Fibroblast of gingiva (primary cell): Measurements from ENCODE around the gene DHX57.
"Not testable (repeated sequence)": the region's sequence is repeated elsewhere in the genome, so short reads cannot be mapped to it uniquely, and the experiment has no call there.

Experiments
- DNase-seq: peaks from one replicate; pipeline ENCODE4 v3.0.0-alpha.2; 2011; ENCODE audit warnings: low read depth

DHX57 gene

DNA sequence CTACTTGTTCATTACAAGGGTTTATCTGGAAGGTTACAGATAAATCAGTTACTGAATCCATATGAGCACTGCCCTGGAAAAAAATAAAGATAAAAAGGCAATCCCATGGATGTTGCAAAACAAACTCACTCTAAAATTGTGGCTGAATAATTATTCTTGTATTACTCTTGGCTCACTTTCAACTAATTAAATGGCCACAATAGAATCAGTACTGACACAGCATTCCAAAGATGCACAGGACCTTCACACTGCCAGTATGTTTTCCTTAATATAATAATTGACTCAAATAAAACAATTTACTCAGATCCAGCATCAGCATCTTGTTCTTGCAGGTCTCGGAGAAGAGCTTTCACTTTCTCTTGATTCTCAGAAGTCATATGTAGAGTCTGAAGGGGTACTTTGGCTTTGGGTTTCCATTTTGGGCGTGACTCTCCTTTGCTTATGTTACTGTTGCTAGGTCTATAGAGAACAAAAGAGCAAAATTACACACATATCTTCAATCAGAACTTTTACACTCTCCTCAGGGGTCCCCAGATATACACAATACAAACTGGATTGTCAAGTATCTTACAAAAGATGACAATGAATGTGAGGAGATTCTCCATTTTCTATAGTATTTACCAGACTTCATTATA lies 12.6 kb downstream of the DHX57 start:
- no peak for DNase-seq

DNA sequence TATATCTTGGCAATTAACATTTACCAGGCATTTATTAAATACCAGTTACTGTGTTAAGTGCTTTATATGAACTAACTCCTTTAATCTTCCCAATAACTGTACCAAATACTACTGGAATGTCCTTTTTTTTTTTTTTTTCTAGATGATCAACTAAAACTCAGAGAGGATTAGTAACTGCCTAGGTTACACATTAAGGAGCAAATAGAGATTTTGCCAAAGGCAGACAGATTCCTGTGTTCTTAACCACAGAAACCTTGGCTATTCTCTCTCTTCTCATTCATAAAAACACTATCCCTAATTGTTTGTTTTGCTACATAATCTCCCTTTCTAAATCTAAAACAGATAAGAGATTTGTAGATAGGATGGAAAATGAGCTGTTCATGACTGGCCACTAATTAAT lies 13.3 kb downstream of the DHX57 start:
- no peak for DNase-seq

DNA sequence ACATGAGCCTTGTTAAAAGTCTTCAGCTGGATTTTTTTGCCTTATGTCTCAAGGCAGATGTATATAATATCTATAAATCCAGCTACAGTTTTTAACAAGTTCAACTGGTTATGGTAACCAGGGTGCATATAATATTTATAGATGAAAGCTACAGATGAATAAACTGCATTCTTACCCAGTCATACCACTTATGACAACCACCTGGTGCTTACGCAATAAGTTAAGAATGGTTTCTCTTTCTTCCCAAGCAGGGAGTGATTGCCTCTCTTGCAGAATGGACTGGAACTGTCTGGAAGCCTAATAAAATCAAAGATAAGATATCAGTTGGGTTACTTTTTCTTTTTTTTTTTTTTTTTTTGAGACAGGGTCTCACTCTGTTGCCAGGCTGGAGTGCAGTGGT lies 19.6 kb downstream of the DHX57 start:
- DNase-seq: peak; percentile 43

GRCh38 chr2:38850045-38850444 lies 25.7 kb downstream of the DHX57 start:
- no peak for DNase-seq

DNA sequence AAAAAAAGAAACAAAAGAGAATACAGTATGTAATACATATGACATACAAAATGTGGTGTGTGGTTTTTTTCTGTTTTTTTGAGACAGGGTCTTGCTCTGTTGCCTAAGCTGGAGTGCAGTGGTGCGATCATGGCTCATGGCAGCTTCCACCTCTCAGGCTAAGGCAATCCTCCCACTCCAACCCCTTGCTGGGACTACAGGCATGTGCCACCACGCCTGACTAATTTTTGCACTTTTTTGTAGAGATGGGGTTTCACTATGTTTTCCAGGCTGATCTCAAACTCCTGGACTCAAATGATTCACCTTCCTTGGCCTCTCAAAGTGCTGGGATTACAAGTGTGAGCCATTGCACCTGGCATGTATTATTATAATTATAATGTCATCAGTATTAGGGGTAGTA lies 38.9 kb downstream of the DHX57 start:
- no peak for DNase-seq

- DNase-seq: no peak
Measured at GRCh38 chr2:38835990-38836389, 39.7 kb downstream of the DHX57 start.

GRCh38 chr2:38835015-38835601 lies 40.6 kb downstream of the DHX57 start:
- peak; percentile 2 for DNase-seq

- no peak for DNase-seq
Measured at GRCh38 chr2:38830526-38831159, 45.1 kb downstream of the DHX57 start.

DNA sequence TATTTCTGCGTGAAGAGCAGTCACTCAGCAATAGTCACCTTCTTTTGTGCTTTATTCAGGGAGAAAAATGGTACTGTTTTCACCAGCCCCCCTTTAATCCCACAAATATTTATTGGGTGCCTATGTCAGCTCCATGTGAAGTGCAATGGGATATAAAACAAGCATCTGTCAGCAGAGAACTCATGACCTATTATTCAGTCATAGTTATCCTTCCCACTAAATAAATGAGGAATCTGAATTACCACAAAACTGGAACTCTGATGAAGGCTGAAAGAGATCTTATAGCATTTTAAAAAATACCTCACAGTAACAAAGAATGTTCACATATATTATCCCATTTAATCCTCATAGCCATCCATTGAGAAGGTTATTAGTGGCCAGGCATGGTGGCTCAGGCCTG lies 45.8 kb downstream of the DHX57 start:
- no peak for DNase-seq

GRCh38 chr2:38828460-38828859 lies 47.3 kb downstream of the DHX57 start:
- no peak for DNase-seq

DNA sequence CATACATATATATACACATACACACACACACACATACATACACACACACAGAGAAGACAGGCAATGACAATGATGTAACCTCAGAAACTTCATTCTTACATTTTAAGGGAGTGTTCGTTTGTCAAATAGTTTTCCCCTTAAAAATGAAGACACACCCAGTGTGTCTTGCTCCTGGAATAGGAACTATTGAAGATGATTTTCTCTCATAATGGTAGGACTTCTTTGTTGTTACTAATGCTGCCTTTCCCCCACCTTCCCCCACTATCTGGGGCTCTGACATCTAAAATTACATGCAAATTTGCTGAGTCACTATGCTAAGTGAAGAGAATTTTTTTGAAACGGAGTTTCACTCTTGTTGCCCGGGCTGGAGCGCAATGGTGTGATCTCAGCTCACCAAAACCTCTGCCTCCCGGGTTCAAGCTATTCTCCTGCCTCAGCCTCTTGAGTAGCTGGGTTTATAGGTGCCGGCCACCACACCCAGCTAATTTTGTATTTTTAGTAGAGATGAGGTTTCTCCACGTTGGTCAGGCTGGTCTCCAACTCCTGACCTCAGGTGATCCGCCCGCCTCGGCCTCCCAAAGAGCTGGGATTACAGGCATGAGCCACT lies 48.1 kb downstream of the DHX57 start:
- DNase-seq: peak; percentile 82

- no peak for DNase-seq
Measured at GRCh38 chr2:38825956-38826355, 49.8 kb downstream of the DHX57 start.

- DNase-seq: no peak
Measured at GRCh38 chr2:38824906-38825305, 50.8 kb downstream of the DHX57 start.

- peak; percentile 13 for DNase-seq
Measured at GRCh38 chr2:38823386-38823785, 52.3 kb downstream of the DHX57 start.

DNA sequence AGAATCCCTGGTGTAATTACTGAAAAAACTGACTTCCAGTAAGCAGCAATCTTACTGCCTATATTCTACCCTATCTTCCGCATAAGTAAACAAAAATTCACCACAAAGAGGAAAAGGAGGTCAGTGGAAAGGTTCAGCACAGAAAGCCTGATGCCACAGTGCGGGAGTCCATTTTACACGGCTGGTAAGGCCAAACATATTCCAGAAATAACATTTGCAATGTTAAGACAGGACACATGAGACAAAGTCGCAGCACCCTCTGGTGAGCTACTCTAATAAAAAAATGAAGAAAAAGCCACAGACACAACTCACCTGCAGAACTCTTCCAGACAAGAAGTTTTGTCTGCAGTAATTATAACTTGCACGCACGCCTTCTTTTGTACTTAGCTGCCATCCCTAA lies 57.2 kb downstream of the DHX57 start:
- no peak for DNase-seq

DNA sequence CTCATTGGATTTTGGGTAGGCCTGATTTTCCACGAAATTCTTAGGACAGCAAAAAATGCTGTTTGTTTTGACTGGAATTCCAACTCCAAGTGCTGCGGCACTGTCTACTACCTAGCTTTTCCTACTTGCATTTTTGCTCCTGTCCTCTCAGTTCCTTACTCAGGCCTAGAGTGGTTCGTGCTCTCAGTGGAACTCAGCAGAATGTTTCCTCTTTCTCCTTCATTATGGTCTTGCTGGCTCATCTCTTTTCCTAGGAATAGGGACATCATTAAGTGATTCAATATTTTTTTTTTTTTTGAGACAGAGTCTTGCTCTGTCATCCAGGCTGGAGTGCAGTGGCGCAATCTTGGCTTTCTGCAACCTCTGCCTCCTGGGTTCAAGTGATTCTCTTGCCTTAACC lies 59.8 kb downstream of the DHX57 start:
- no peak for DNase-seq

DNA sequence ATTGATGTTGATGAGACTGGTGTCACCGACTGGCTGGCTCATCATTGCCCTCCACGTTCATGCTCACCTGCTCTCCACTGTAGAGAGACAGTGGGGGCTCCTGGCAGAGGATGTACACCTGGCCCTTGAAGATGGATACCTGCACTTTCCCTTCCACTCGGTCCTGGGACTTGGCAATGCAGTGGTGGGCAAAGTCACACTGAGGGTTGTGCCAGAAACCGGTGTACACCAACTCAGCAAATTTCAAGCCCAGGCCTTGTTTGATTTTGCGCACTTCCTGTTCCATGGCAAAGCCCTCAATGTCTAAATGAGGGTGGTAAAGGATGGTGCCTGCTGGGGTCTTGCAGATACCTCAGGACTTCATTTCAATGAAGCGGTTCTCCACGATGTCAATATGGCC lies 65.2 kb downstream of the DHX57 start:
- DNase-seq: no peak

GRCh38 chr2:38808677-38809076 lies 67.1 kb downstream of the DHX57 start:
- no peak for DNase-seq

- no peak for DNase-seq
Measured at GRCh38 chr2:38806733-38807059, 69.0 kb downstream of the DHX57 start.

- no peak for DNase-seq
Measured at GRCh38 chr2:38806015-38806732, 69.6 kb downstream of the DHX57 start.

DNA sequence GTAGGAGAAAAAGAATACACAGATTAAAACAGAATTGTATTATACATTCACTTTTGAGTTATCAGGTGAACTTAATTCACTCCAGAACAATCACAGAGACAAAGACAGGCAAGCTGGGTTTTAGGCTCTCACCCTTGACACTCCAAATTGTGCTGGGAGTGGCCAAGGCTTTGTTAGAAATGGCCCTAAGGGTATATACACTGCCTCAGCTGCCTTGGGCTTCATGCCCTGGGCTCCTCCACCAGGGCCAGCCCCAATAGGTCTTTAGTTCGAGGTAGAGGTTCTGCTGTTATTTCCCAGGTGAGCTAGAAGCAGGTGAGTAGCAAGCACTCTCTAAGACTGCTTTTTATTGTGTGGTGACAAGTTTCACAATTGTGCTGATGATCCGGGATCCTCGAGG lies 77.8 kb downstream of the DHX57 start:
- no peak for DNase-seq

DNA sequence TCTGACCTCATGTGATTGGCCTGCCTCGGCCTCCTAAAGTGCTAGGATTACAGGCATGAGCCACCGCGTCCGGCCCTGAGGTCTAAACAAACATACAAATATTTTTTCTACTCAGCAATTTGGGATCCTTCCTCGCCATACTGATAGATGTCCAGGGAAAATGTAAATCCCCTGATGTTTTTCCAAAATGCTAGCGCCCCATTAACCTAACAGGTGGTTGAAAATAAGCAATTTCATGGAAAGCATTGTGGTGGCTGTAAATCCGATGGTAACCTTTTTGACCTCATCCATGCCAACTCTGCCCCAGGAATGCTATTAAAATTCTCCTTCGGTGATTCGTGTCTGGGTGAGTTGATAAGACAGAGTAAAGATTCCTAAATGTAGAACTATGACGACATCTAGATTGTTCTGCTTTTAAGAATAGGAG lies 78.5 kb downstream of the DHX57 start:
- DNase-seq: no peak

DNA sequence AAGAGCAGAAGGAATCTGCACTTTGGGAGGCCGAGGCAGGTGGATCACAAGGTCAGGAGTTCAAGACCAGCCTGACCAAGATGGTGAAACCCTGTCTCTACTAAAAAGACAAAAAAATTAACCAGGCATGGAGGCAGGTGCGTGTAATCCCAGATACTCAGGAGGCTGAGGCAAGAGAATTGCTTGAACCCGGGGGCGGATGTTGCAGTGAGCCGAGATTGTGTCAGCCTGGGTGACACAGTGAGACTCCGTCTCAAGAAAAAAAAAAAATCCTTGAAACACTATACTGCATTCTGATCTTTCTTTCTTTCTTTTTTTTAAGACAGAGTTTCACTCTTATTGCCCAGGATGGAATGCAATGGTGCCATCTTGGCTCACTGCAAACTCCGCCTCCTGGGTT lies 80.7 kb downstream of the DHX57 start:
- DNase-seq: not testable (repeated sequence)
